Panc1 (cell line): ENCODE measurements around the gene ZSCAN21.

ENCODE experiments used
- POLR2AphosphoS5 ChIP-seq: IDR thresholded peaks from 2 replicates; pipeline ENCODE4 v1.6.1; 2012; ENCODE audit warnings: mild to moderate bottlenecking, low read depth, low read length, moderate library complexity
- SIN3A ChIP-seq: IDR thresholded peaks from 2 replicates; pipeline ENCODE4 v1.6.1; 2012; ENCODE audit warnings: low read depth, mild to moderate bottlenecking, low read length, moderate library complexity, borderline replicate concordance; ENCODE audit not compliant: insufficient read depth
- TF ChIP-seq, protein P1 (sequence below): fragments of 450-650 bp; IDR thresholded peaks from 2 replicates; pipeline ENCODE4 v1.5.1; 2017; ENCODE audit warnings: mild to moderate bottlenecking
- TF ChIP-seq, protein P2 (sequence below), 2 experiments: IDR thresholded peaks; 2 replicates each; pipeline ENCODE4 v1.6.1; 2011 to 2012; ENCODE audit warnings: low read depth in 2 of 2, control low read depth in 1 of 2, low read length in 1 of 2, mild to moderate bottlenecking in 1 of 2, moderate library complexity in 1 of 2; ENCODE audit not compliant: insufficient read depth in 1 of 2

DNA sequence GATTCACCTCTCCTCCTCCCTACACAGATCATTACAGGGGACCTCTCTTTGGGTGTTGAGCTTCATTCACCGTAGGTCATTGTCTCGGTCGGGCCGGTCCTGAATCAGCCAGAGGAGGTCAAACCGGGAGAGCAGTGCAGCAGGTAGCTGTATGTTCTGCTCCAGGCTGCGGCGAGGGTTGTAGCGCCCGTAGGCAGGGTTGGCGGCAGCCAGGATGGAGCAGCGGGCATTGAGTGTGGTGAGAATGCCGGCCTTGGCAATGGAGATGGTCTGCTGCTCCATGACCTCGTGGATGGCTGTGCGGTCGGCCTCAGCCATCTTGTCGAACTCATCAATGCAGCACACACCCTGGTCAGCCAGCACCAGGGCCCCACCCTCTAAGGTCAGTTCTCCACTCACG is 46.1 kb downstream of the ZSCAN21 start:
- TF ChIP-seq, protein P1, sequence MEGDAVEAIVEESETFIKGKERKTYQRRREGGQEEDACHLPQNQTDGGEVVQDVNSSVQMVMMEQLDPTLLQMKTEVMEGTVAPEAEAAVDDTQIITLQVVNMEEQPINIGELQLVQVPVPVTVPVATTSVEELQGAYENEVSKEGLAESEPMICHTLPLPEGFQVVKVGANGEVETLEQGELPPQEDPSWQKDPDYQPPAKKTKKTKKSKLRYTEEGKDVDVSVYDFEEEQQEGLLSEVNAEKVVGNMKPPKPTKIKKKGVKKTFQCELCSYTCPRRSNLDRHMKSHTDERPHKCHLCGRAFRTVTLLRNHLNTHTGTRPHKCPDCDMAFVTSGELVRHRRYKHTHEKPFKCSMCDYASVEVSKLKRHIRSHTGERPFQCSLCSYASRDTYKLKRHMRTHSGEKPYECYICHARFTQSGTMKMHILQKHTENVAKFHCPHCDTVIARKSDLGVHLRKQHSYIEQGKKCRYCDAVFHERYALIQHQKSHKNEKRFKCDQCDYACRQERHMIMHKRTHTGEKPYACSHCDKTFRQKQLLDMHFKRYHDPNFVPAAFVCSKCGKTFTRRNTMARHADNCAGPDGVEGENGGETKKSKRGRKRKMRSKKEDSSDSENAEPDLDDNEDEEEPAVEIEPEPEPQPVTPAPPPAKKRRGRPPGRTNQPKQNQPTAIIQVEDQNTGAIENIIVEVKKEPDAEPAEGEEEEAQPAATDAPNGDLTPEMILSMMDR: no peak
- TF ChIP-seq POLR2AphosphoS5 (no peak), SIN3A (no peak)
- TF ChIP-seq, protein P2, sequence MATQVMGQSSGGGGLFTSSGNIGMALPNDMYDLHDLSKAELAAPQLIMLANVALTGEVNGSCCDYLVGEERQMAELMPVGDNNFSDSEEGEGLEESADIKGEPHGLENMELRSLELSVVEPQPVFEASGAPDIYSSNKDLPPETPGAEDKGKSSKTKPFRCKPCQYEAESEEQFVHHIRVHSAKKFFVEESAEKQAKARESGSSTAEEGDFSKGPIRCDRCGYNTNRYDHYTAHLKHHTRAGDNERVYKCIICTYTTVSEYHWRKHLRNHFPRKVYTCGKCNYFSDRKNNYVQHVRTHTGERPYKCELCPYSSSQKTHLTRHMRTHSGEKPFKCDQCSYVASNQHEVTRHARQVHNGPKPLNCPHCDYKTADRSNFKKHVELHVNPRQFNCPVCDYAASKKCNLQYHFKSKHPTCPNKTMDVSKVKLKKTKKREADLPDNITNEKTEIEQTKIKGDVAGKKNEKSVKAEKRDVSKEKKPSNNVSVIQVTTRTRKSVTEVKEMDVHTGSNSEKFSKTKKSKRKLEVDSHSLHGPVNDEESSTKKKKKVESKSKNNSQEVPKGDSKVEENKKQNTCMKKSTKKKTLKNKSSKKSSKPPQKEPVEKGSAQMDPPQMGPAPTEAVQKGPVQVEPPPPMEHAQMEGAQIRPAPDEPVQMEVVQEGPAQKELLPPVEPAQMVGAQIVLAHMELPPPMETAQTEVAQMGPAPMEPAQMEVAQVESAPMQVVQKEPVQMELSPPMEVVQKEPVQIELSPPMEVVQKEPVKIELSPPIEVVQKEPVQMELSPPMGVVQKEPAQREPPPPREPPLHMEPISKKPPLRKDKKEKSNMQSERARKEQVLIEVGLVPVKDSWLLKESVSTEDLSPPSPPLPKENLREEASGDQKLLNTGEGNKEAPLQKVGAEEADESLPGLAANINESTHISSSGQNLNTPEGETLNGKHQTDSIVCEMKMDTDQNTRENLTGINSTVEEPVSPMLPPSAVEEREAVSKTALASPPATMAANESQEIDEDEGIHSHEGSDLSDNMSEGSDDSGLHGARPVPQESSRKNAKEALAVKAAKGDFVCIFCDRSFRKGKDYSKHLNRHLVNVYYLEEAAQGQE (IDR thresholded peaks at IDR 0.05; ENCODE audit: insufficient read depth in 1 of 2, low read depth in 2 of 2, low read length in 1 of 2): no peak
